AML-193 (cell line): Measurements from ENCODE around the gene PTPN21.

ENCODE experiments used
- DNase-seq, 2 experiments: peaks; one replicate each; lab custom pipeline; 2025; lab: John Stamatoyannopoulos, UW

PTPN21 gene

DNA sequence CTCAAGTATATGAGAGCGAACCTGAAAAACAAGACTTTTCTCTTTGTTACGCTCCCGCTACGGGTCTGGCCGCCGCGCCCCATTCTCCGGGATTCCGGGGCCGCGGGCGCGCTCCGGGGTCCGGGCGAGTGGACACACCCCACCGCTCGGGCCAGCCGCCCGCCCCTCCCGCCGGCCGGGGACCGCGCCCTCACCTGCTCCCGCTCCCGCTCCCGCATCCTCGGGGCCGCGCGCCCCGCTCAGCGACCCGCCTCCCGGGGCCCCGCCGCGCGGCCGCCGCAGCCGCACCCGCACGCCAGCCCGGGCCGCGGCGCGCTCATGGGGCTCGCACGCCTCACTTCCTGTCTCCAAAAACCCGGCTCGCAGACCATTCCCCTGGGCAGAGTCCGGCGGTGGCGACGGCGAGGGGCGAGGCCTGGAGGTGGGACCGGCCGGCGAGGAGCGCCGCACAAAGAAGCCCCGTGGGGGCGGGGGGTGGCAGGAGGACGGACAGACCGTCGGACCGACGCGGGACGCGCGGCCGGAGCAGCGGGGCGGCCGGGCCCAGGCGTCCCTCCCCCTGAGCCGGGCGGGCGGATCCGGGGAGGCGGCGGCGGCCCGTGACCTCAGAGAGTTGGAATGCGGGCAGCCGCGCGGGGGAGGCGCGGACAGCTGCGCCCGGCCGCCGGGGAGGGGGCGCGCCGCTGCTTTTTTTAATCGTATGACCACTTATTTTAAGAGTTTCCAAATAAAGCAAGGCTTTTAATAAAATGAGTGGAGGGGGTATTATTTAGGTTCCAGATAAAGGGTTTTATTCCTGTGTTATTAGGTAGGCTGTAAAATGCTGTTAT is at the start of gene PTPN21:
PTPN21 (minus strand) TSS at position 551 of the 830 bp plus-strand sequence. CDS start 4,590 bp downstream, outside the sequence.
- DNase-seq: no peak

DNA sequence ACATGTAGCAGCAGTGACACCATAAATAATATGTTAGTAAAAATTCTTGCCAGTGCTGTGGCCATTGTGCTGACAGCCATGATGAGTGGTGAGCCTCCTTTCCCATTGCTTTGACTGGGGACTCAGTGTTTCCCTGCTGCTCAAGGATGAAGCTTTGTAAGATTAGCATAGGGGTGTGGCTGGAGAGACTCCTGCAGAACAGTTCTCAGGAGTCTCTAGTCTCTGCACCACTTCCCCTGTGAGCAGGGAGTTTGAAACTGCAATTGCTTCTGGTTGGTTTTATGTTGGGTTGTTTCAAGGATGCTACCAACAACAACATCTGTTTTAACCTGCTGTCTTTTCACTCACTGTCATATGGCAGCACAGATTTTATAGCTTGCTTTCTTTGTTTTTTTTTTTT is 49.4 kb upstream of the PTPN21 start:
- DNase-seq: no peak

DNA sequence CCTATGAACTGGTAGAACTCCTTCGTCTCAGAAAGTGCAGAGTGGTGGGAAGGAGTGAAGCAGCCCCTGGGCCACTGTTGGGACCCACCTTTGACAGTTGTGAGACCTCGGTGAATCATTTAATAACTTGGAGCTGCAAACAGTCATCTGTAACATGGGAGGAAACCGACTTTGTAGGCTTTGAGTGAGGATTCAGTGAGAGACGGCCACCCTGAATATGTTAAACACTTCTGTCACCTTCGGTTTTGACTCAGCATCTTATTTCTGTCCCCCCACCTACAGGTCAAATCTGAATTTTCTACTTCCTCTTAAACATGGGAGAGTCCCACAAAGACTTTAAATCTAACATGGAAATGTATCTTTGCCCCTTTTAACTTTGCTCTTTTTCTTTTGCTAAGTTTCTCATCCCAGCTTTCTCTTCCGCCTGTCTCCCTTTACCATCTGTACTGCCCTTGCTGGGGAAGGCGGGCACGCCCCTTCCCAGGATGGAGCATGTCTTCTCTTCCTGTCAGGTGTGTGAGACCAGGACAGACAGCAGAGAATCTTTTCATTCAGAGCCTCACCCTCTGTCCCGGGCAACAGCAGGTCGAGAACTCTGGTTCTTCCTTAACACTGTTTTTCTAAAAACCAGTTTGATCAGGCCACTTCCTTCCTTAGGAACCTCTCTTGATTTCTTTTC is 45.1 kb upstream of the PTPN21 start:
- DNase-seq: no peak

- no peak for DNase-seq
These were observed 44.5 kb upstream of the PTPN21 start for GRCh38 chr14:88599326-88599725.

DNA sequence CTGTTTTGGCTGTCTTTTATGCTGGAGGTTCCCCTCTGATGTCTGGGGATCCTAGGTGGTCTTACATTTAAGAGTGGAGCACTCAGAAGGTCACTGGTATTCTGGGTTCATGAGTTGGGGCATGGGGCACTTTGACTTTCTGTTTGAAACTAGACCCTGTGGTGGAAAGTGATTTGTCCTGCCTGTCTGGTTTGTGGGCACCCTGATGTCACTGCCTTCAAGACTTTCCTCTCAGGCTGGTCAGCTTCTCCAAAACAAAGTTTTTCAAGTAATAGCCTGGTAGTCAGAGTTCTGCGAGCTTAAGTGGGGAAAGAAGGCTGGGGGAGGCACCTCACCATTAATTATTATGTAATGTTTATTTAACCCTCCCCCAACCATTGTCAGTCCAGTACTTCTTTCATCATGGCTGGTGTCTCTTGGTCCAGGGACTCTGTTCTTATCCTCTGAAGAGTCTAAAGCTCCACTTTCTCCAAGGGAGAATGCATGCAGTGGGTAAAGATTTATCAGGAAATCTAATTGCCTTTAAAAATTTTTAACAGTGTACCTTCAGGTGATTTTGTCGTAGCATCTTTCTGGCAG is 43.4 kb upstream of the PTPN21 start:
- no peak for DNase-seq

DNA sequence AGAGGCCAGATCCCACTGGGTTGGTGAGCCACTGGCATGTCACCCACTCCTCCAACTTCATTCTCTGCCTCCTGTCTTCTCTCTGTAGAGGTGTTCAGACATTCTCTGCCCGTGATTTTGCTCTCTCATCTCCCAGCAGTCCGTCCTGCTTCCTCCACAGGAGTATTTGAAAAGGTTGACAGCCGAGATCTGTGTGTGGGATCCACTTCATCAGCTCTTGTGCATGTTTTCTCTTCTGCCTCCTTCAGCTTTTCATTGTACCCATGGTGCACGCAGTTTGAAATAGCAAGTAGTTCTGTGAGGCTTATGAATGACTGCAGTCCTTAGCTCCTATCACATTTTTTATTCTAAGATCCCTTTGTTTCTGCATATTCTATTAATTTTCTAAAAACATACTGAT is 42.8 kb upstream of the PTPN21 start:
- DNase-seq: no peak

- DNase-seq: no peak
These were observed 42.2 kb upstream of the PTPN21 start for GRCh38 chr14:88597038-88597437.

GRCh38 chr14:88592031-88592430 is 37.2 kb upstream of the PTPN21 start:
- no peak for DNase-seq

- no peak for DNase-seq
These were observed 35.4 kb upstream of the PTPN21 start for GRCh38 chr14:88590173-88590572.

DNA sequence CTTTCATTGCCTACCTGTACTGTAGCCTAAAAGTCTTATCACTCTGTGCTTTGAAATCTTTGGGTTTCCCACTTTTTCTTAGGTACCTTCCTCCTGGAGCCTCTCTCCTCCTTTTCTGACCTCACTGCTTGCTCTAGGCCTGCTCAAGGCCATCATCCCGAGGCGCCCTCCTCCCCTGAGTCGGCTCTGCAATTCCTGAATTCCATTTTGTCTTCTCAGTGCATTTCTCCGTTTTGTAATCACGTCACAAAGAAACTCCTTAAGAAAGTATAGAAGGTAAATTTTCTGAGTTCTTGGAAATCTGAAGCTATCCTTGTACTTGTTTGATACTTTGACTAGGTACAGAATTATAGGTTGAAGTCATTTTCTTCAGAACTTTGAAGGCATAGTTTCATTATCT is 33.3 kb upstream of the PTPN21 start:
- no peak for DNase-seq

DNA sequence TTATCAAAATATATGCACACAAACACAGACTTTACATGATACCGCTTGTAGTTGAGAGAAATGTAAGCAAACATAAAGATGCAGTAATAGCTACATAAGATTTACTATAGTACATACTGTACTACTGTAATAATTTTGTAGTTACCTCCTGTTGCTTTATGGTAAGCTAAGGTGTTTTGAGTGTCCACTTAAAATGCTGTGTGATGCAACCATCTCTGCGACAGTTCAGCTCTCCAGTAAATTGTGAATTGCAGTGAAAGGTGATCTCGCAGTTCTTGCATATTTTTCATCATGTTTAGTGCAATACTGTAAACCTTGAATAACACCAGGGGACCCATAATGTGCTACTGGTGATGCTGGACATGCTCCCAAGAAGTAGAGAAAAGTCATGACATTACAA is 29.6 kb upstream of the PTPN21 start:
- no peak for DNase-seq

DNA sequence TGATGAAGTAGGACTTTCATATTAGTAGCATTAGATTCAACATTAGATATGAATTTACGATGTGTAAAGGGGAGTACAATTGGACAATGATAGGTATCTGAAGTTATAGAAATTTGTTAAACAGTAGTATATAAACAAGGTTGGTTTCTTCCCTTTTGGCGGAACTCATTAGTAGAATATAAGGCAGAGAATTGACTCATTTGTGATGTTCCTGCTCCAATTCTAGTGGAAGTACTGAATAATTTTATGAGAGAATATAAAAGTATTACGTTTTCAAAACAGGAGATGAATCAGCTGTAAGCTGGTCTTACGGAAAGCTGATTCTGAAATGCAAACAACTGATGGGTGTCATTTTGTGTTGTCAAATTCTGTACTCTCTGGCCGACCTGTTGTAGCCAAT is 21.4 kb upstream of the PTPN21 start:
- DNase-seq: no peak

DNA sequence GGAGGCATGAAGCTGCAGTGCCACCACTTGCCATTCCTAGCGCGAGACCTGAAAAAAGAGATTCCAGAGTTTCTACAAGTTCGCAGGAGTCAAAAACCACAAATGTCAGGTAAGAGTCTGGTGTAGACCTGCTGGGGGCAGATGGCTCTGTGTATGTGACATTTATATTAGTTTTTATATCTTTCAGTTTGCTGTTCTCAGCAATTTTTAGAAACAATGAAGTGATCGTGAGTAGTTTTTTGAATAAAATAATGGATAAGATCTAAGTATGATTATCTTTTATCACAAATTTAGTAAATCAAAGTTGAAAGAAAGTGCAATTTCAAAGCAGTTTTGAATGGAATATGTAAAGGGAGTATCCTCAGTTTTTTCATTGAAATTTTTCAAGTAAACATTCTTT is 17.3 kb upstream of the PTPN21 start:
- no peak for DNase-seq

DNA sequence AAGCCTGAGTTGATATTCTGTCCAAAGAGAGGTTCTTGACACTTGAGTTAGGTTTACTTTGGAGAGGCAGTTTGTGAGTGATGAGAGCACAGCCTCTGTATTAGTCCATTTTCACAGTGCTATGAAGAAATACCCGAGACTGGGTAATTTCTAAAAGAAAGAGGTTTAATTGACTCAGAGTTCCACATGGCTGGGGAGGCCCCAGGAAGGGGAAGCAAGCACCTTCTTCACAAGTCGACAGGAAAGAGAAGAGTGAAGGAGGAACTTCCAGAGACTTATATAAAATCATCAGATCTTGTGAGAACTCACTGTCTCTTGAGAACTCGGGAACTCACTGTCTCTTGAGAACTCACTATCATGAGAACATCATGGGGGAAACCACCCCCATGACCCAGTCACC is 13.4 kb upstream of the PTPN21 start:
- DNase-seq: no peak

GRCh38 chr14:88565427-88565826 is 10.6 kb upstream of the PTPN21 start:
- DNase-seq: no peak

- no peak for DNase-seq
These were observed 9.0 kb upstream of the PTPN21 start for GRCh38 chr14:88563845-88564244.

- DNase-seq: peak; percentile 66 to 72
These were observed 8.3 kb upstream of the PTPN21 start, which contains the start of gene ZC3H14 for GRCh38 chr14:88562831-88563686. Gene ZC3H14, plus strand, starts transcription at chr14:88563037. Its CDS starts 97 bp downstream, at chr14:88563134.

- no peak for DNase-seq
These were observed 7.7 kb upstream of the PTPN21 start for GRCh38 chr14:88562532-88562830.

DNA sequence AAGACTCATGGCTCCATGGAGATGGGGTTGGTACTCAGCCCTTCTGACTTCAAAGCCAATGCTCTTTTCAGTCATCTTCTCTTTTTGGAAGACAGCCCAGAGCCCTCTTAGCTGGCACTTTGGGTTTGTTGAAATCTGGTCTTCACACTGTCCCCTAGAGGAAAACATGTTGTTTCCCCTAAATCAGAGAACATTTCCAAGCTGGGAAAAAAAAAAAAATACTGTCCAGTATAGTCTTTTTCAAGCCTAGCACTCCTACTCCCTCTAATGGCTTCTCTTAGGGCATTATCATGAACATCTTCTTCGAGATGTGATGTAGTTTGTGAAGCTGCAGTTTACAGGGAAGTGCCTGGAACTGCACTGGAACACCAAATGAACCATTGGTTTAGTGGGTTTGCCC is 5.0 kb upstream of the PTPN21 start:
- DNase-seq: peak; percentile 8 to 9

DNA sequence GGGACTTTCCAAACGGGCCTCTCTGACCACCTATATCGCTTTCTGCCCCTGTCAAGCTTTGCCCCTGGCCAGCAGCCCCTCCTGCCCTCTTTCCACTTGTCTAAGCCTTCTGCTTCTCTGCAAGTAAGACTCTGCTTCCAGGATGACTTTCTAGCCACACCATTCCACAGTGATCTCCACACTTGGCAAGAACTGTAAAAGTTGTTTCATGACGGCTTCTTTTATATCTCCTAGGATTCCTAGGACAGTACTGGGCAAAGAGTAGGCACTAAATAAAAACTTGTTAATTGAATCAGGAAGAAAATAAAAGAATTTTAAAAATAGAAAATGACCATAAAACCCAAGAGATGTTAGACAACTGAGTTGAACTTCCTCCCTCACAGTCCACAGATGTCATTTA is 1.8 kb upstream of the PTPN21 start:
- no peak for DNase-seq

DNA sequence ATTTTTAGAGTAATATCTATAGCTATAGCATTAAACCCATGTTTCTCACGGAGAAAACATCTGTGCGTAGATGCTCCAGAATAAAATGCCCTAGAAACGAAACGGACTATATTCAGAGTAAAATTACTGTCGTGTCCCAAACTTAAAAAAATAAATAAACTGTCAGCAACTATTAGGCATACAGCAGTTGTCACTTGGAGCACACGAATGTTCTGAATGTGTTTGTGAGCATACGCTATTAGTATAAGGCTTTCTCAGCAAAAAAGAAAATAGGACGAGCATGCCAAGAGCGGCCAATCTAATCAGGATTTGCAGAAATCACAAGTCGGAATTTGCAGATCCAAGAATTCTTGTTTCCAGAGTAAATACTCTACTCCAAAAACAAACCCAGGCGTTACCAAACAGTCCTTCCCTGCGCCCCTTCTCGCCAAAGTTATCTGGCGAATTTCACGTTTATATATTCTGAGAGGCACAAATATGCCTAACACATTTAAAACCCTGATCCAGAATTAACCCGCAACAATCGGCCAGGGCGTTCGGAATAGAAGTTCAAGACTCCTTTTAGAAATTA is 836 bp downstream of the PTPN21 start:
- DNase-seq: no peak

- no peak for DNase-seq
These were observed 1.9 kb downstream of the PTPN21 start for GRCh38 chr14:88552876-88553275.
